Ectodermal cell (in vitro differentiated cells): ENCODE data around the gene MLLT1.

ENCODE experiments used
- H3K27ac ChIP-seq: 2 replicates; pipeline ENCODE4 v1.7.0; 2013; ENCODE audit warnings: mild to moderate bottlenecking, low read depth, low read length; ENCODE audit not compliant: insufficient read depth, poor library complexity, severe bottlenecking
- H3K27me3 ChIP-seq: 2 replicates; pipeline ENCODE4 v1.7.0; 2013; ENCODE audit warnings: mild to moderate bottlenecking, low read length; ENCODE audit not compliant: insufficient read depth, control insufficient read depth, poor library complexity, severe bottlenecking
- H3K36me3 ChIP-seq: one replicate; pipeline ENCODE4 v1.7.0; 2013; ENCODE audit warnings: low read length; ENCODE audit not compliant: control insufficient read depth, insufficient read depth
- H3K4me1 ChIP-seq: one replicate; pipeline ENCODE4 v1.7.0; 2013; ENCODE audit warnings: low read length; ENCODE audit not compliant: control insufficient read depth, insufficient read depth
- H3K4me3 ChIP-seq: 2 replicates; pipeline ENCODE4 v1.7.0; 2013; ENCODE audit warnings: low read depth, low read length, control low read depth; ENCODE audit not compliant: insufficient read depth
- H3K9me3 ChIP-seq: 2 replicates; pipeline ENCODE4 v1.7.0; 2013; ENCODE audit warnings: mild to moderate bottlenecking, low read length, moderate library complexity; ENCODE audit not compliant: control insufficient read depth
- WGBS, 2 experiments: methylation state at CpG; one replicate each; pipeline ENCODE4 v1.1.7; 2013; ENCODE audit warnings: missing lambda C conversion rate in 2 of 2; 5-methylcytosine and 5-hydroxymethylcytosine counted together

MLLT1 gene

DNA sequence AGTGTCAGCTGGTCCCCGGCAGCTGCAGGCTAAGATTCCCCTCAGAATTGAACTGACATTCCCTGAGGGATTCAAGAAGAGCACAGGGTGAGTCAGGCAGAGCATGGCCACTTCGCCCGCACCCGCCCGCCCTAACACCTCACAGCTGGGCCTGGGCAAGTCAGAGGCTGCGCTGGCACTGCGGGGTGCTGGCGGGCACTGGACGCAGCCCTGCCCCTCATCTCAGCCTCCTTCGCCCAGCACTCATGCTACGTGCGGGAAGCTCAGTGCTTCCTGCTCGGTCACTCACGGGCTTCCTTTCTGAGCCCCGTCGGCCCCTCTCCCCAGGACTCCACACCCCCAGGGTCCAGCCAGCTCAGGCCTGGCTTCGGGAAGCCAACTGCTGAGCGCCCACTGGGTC, 56.9 kb downstream of the MLLT1 start:
- Histone ChIP-seq H3K36me3 (peaks cover 12% of the 10 kb centered on the region), H3K9me3 (no peaks in the 10 kb centered on the region), H3K4me1 (peaks cover 15% of the 10 kb centered on the region), H3K4me3 (no peak overlapping the region), H3K27me3 (no peaks in the 10 kb centered on the region), H3K27ac (no peak overlapping the region)
- 94 to 95% methylated on average over 18 of the region's 18 CpGs for WGBS, 2 experiments

DNA sequence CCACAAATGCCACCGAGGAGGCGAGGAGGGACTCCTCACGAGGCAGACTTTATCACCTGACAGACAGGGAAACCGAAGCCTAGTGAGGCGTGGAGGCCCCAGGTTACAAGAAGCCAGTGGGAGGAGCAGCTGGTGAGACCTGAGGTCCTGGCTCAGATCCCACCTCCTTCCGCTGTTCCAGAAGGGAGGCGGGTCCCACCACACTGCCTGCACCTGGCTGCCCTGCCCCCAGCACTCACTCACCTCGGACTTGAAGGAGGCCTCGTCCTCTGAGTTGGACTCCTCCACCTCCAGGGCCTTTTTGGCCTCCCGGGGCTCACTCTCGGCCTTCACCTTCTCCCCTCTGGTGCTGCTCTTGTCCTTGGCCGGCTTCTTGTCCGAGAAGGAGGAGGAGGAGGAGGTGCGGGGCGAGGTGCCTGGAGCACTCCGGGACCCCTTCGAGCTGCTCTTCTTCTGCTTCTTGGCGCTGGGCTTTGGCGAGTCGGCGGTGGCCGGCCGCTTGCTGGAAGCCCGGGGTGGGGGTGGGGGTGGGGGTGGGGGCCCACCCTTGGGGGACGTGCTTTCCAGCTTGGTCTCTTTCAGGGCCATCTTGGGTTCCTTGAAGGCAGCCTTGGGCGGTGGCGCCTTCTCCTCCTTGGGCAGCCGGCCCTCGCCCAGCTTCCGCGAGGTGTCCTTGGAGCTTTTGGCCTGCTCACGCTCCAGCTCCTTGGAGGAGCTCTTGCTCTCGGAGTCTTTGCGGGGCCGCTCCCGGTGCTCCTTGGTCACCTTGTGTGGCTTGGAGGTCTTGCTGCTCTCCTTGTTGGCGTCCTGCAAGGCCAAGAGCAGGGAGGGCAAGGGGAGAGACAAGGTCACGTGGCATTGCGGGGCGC, 57.7 kb downstream of the MLLT1 start:
- Histone ChIP-seq H3K4me1 (peaks cover 21% of the 10 kb centered on the region), H3K27me3 (no peaks in the 10 kb centered on the region), H3K27ac (no peak overlapping the region), H3K9me3 (no peaks in the 10 kb centered on the region), H3K4me3 (no peak overlapping the region), H3K36me3 (peaks cover 12% of the 10 kb centered on the region)
- WGBS, 2 experiments = 95 to 96% methylated on average over 40 of the region's 40 CpGs

DNA sequence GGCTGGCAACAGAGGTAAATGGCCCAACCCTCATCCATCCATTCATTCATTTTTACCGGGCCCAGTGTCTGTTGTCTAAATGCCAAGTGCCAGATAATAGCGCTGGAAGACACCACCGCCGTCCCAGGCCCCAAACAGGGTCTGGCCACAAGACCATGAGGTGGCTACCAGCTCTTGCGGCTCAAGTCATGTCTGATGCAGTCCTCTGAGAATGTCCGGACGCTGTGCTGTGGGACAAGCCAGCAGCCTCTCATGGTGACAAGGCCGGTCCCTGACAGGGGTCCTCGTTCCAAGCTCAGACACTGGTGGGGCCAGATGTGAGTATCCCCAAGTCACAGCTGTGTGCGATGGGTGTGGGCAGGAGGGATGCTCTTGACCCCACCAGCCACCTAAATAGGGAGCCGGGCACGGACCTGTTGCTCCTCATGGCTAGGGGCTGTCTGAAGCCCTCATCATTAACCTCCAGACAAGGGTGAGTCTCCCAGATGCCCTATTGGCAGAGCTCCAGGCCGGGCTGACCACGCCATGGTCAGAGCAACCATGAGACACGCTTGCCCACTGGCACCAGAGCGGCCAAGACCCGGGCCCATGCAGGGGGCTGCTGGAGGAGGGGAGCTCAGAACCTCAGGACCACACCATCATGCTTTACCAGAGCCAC, 58.4 kb downstream of the MLLT1 start:
- Histone ChIP-seq H3K27ac (no peak overlapping the region), H3K27me3 (no peaks in the 10 kb centered on the region), H3K36me3 (peaks cover 12% of the 10 kb centered on the region), H3K4me1 (peaks cover 24% of the 10 kb centered on the region), H3K4me3 (no peak overlapping the region), H3K9me3 (no peaks in the 10 kb centered on the region)
- WGBS, 2 experiments = 96% methylated on average over 17 of the region's 17 CpGs

GRCh38 chr19:6220385-6221191, 59.2 kb downstream of the MLLT1 start:
- 95% methylated on average over 28 of the region's 28 CpGs for WGBS, 2 experiments
- H3K4me1 ChIP-seq = peaks cover 32% of the 10 kb centered on the region
- no peaks in the 10 kb centered on the region for H3K9me3 ChIP-seq
- H3K27me3 ChIP-seq = no peaks in the 10 kb centered on the region
- peaks cover 6% of the 10 kb centered on the region for H3K36me3 ChIP-seq
- no peak overlapping the region for H3K27ac ChIP-seq
- H3K4me3 ChIP-seq = no peak overlapping the region

GRCh38 chr19:6219586-6220290, 60.0 kb downstream of the MLLT1 start:
- no peaks in the 10 kb centered on the region for H3K9me3 ChIP-seq
- 93 to 94% methylated on average over 24 of the region's 24 CpGs for WGBS, 2 experiments
- H3K36me3 ChIP-seq = peaks cover 6% of the 10 kb centered on the region
- H3K4me1 ChIP-seq = peaks cover 32% of the 10 kb centered on the region
- no peaks in the 10 kb centered on the region for H3K27me3 ChIP-seq
- no peak overlapping the region for H3K4me3 ChIP-seq
- no peak overlapping the region for H3K27ac ChIP-seq

DNA sequence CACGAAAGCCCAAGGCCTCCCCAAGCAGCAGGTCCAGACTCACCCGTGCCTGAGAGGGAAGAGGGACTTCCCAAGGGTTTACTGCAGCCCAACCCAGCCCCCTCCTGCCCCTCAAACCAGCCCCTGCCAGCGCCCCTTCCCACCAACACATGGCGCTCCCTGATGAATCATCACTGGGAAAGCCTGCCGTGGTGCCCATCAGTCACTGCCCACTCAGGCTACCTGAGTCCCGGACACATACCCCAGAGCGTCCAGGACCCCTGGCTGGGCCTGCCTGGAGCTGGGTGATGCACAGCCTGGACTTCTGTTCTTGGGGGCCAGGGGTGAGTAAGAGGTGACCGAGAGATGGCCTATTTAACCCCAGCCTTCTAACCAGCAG, 60.6 kb downstream of the MLLT1 start:
- 84 to 86% methylated on average over 8 of the region's 8 CpGs for WGBS, 2 experiments
- Histone ChIP-seq H3K27ac (peak overlapping the region; percentile 33), H3K27me3 (no peaks in the 10 kb centered on the region), H3K36me3 (peaks cover 6% of the 10 kb centered on the region), H3K9me3 (no peaks in the 10 kb centered on the region), H3K4me1 (peaks cover 38% of the 10 kb centered on the region), H3K4me3 (no peak overlapping the region)

- H3K4me1 ChIP-seq = peaks cover 38% of the 10 kb centered on the region
- H3K27ac ChIP-seq = peak overlapping the region; percentile 33
Observed at GRCh38 chr19:6218491-6219146, 61.2 kb downstream of the MLLT1 start.

GRCh38 chr19:6217752-6218334, 61.9 kb downstream of the MLLT1 start:
- WGBS, 2 experiments = 91% methylated on average over 17 of the region's 17 CpGs
- Histone ChIP-seq H3K9me3 (no peaks in the 10 kb centered on the region), H3K27me3 (no peaks in the 10 kb centered on the region), H3K36me3 (peaks cover 6% of the 10 kb centered on the region), H3K4me1 (peaks cover 38% of the 10 kb centered on the region), H3K4me3 (no peak overlapping the region), H3K27ac (peak overlapping the region; percentile 90)

More at GRCh38 chr19:6218491-6219146, 61.2 kb downstream of the MLLT1 start:
- no peaks in the 10 kb centered on the region for H3K9me3 ChIP-seq
- peaks cover 6% of the 10 kb centered on the region for H3K36me3 ChIP-seq
- WGBS, 2 experiments = 67 to 69% methylated on average over 18 of the region's 18 CpGs
- no peak overlapping the region for H3K4me3 ChIP-seq
- H3K27me3 ChIP-seq = no peaks in the 10 kb centered on the region
